ENCODE results near the gene BANP.
"Not testable (repeated sequence)": the region's sequence is repeated elsewhere in the genome, so short reads cannot be mapped to it uniquely, and the experiment has no call there.

The BANP gene

GRCh38 chr16:87929986-87930385 lies 21.2 kb upstream of the BANP start:
- no peak for DNase-seq

GRCh38 chr16:87930456-87930855 lies 20.8 kb upstream of the BANP start:
- DNase-seq: no peak

GRCh38 chr16:87931504-87931903 lies 19.7 kb upstream of the BANP start:
- no peak for DNase-seq

GRCh38 chr16:87932475-87933139 lies 18.6 kb upstream of the BANP start:
- not testable (repeated sequence) for DNase-seq

GRCh38 chr16:87933140-87933495 lies 18.1 kb upstream of the BANP start:
- DNase-seq: no peak

GRCh38 chr16:87934752-87935425 lies 16.3 kb upstream of the BANP start:
- not testable (repeated sequence) for DNase-seq

- not testable (repeated sequence) for DNase-seq
Measured at GRCh38 chr16:87936016-87936374, 15.2 kb upstream of the BANP start.

- DNase-seq: no peak
Measured at GRCh38 chr16:87936375-87937230, 14.6 kb upstream of the BANP start, which contains the start of gene CA5A. Gene CA5A (minus strand): TSS chr16:87936529. CDS start chr16:87936450, 79 bp downstream.

- not testable (repeated sequence) for DNase-seq
Measured at GRCh38 chr16:87937231-87937542, 14.0 kb upstream of the BANP start.

- no peak for DNase-seq
Measured at GRCh38 chr16:87938412-87938949, 12.8 kb upstream of the BANP start.

- DNase-seq: no peak
Measured at GRCh38 chr16:87939562-87940423, 11.4 kb upstream of the BANP start.

GRCh38 chr16:87942680-87943079 lies 8.6 kb upstream of the BANP start:
- DNase-seq: no peak

- no peak for DNase-seq
Measured at GRCh38 chr16:87945351-87946042, 5.7 kb upstream of the BANP start.

GRCh38 chr16:87946596-87947347 lies 4.5 kb upstream of the BANP start:
- no peak for DNase-seq

- no peak for DNase-seq
Measured at GRCh38 chr16:87947356-87948118, 3.7 kb upstream of the BANP start.

- no peak for DNase-seq
Measured at GRCh38 chr16:87948119-87948545, 3.1 kb upstream of the BANP start.

GRCh38 chr16:87948735-87949070 lies 2.5 kb upstream of the BANP start:
- no peak for DNase-seq

- DNase-seq: no peak
Measured at GRCh38 chr16:87949071-87949744, 2.0 kb upstream of the BANP start.

GRCh38 chr16:87951552-87952538 lies 611 bp downstream of the BANP start:
- no peak for DNase-seq

All from DMS 273 treated with DMSO at 0.1 percent for 48 hours (cell line).